Endothelial cell of umbilical vein (primary cell): ENCODE data around the gene SELENOF. TPM values are rescaled to one million over a fixed set of nuclear protein-coding genes. Genes with fewer than 3 reads are reported as not detected.

ENCODE experiments used
- BruUV-seq: library from RNA; stranded (reverse); fragments of 400-500 nt; replicated peaks from 2 replicates; lab custom pipeline; 2021; lab: Mats Ljungman, UMichigan
- CTCF ChIA-PET: fragments of 300-600, 350-600 bp; sonication (Branson Sonifier 250); formaldehyde crosslinking; loops from one replicate; lab custom pipeline; 2021; ENCODE audit warnings: antibody characterized with exemption, inconsistent platforms; lab: Charles Lee
- POLR2A ChIA-PET: fragments of 300-600, 350-600 bp; sonication (Branson Sonifier 250); formaldehyde crosslinking; loops from one replicate; lab custom pipeline; 2021; ENCODE audit warnings: antibody characterized with exemption, inconsistent platforms; lab: Charles Lee
- DNase-seq: peaks from one replicate; pipeline ENCODE4 v3.0.0-alpha.2; 2011; ENCODE audit warnings: low read depth, low spot score
- FAIRE-seq: peaks from 2 replicates; lab custom pipeline; 2011; peaks lifted over from hg19 to GRCh38; lab: Jason Lieb, UNC
- H2AFZ ChIP-seq: 2 replicates; pipeline ENCODE4 v1.6.0; 2012; ENCODE audit warnings: low read depth, low read length, control low read depth, inconsistent platforms
- H3K27ac ChIP-seq: 2 replicates; pipeline ENCODE4 v1.5.1; 2011; ENCODE audit warnings: low read depth, mild to moderate bottlenecking, control low read depth, low read length, moderate library complexity; ENCODE audit not compliant: insufficient read depth
- H3K27me3 ChIP-seq, 2 experiments: 2 replicates each; pipeline versions ENCODE4 v1.6.0 to v1.6.1; 2011; ENCODE audit warnings: low read length in 2 of 2, mixed read lengths in 1 of 2; ENCODE audit not compliant: control insufficient read depth in 2 of 2, insufficient read depth in 2 of 2
- H3K36me3 ChIP-seq, 2 experiments: 2 replicates in 1 of 2; 3 replicates in 1 of 2; pipeline ENCODE4 v1.5.1; 2011; ENCODE audit warnings: low read length in 2 of 2, mild to moderate bottlenecking in 1 of 2, moderate library complexity in 1 of 2; ENCODE audit not compliant: control insufficient read depth in 2 of 2, insufficient read depth in 2 of 2; ENCODE audit errors: extremely low read depth in 1 of 2
- H3K4me1 ChIP-seq: 3 replicates; pipeline ENCODE4 v1.5.1; 2011; ENCODE audit warnings: mild to moderate bottlenecking, low read length; ENCODE audit not compliant: control insufficient read depth, insufficient read depth; ENCODE audit errors: extremely low read depth
- H3K4me2 ChIP-seq: 2 replicates; pipeline ENCODE4 v1.6.1; 2011; ENCODE audit warnings: low read length, control low read depth, mixed read lengths; ENCODE audit not compliant: insufficient read depth
- H3K4me3 ChIP-seq, 3 experiments: fragments of 200-600 bp in 1 of 3; sonication (generic), shearing (Covaris generic) in 1 of 3; replicated peaks in 1 of 3; 2 replicates each; pipeline ENCODE4 v1.5.1; 2011 to 2016; ENCODE audit warnings: control low read depth in 3 of 3, low read length in 3 of 3, mild to moderate bottlenecking in 2 of 3, inconsistent platforms in 1 of 3, low read depth in 1 of 3, moderate library complexity in 1 of 3; ENCODE audit not compliant: insufficient read depth in 1 of 3
- H3K79me2 ChIP-seq: 2 replicates; pipeline ENCODE4 v1.6.0; 2012; ENCODE audit warnings: low read length, inconsistent platforms; ENCODE audit not compliant: control insufficient read depth, insufficient read depth
- H3K9ac ChIP-seq: replicated peaks from 2 replicates; pipeline ENCODE3; 2011; ENCODE audit warnings: low read length, control low read depth; ENCODE audit not compliant: insufficient read depth; ENCODE audit errors: extremely low read depth
- H3K9me1 ChIP-seq: replicated peaks from 3 replicates; pipeline ENCODE4 v1.6.0; 2011; ENCODE audit warnings: mild to moderate bottlenecking, low read length; ENCODE audit not compliant: control insufficient read depth, insufficient read depth; ENCODE audit errors: extremely low read depth
- H3K9me3 ChIP-seq: replicated peaks from 2 replicates; pipeline ENCODE4 v1.5.1; 2012; ENCODE audit warnings: low read length, inconsistent platforms; ENCODE audit not compliant: control insufficient read depth, insufficient read depth
- H4K20me1 ChIP-seq: replicated peaks from 2 replicates; pipeline ENCODE3; 2011; ENCODE audit warnings: mild to moderate bottlenecking, low read length; ENCODE audit not compliant: control insufficient read depth, insufficient read depth; ENCODE audit errors: extremely low read depth
- EZH2 ChIP-seq: IDR thresholded peaks from 2 replicates; pipeline ENCODE4 v1.6.1; 2012; ENCODE audit warnings: borderline replicate concordance, low read depth, mild to moderate bottlenecking, moderate library complexity, low read length, inconsistent platforms; ENCODE audit not compliant: severe bottlenecking
- FOS ChIP-seq: IDR thresholded peaks from 2 replicates; pipeline ENCODE4 v1.6.1; 2011; ENCODE audit warnings: mild to moderate bottlenecking, low read length, moderate library complexity, borderline replicate concordance; ENCODE audit not compliant: insufficient read depth
- GATA2 ChIP-seq: IDR thresholded peaks from 2 replicates; pipeline ENCODE4 v1.7.0; 2011; ENCODE audit warnings: low read depth, mild to moderate bottlenecking, moderate library complexity, mixed read lengths, low read length; ENCODE audit not compliant: insufficient read length, insufficient read depth
- JUN ChIP-seq: IDR thresholded peaks from 2 replicates; pipeline ENCODE4 v1.6.1; 2011; ENCODE audit warnings: borderline replicate concordance, low read depth; ENCODE audit not compliant: insufficient read length, insufficient read depth
- MYC ChIP-seq: IDR thresholded peaks from one replicate; pipeline ENCODE4 v1.6.1; 2011; ENCODE audit warnings: mild to moderate bottlenecking, low read depth, low read length
- POLR2A ChIP-seq: IDR thresholded peaks from 2 replicates; pipeline ENCODE4 v1.6.1; 2012; ENCODE audit warnings: low read depth, mild to moderate bottlenecking, control low read depth, low read length
- POLR2AphosphoS5 ChIP-seq: IDR thresholded peaks from 2 replicates; pipeline ENCODE4 v1.6.1; 2012; ENCODE audit warnings: low read depth, mild to moderate bottlenecking, control low read depth, low read length, moderate library complexity; ENCODE audit not compliant: insufficient read depth
- dilution Hi-C: fragments of 300-500 bp; cut with MboI; formaldehyde crosslinking; loops from one replicate; pipeline ENCODE4 v1.15.0; 2019; ENCODE audit warnings: low sequenced_read_pairs; ENCODE audit not compliant: extremely low pct_ligation_motif_present
- intact Hi-C: fragments of 100-400 bp; cut with micrococcal nuclease; formaldehyde crosslinking; loops from one replicate; pipeline ENCODE4 v1.10.0; 2022
- polyA plus RNA-seq, 4 experiments: library from polyadenylated mRNA; depleted of rRNA in 3 of 4; stranded (reverse) in 3 of 4; unstranded in 1 of 4; fragments of >200 nt; gene quantifications; 2 replicates each; pipeline versions ENCODE4 v1.2.1 to v1.2.3, GENCODE V29; 2011 to 2012; ENCODE audit warnings: missing spikeins in 1 of 4
- total RNA-seq: library from RNA; stranded (reverse); gene quantifications from 2 replicates; pipeline ENCODE4 v1.2.3, GENCODE V29; 2021
- TF ChIP-seq, protein P1 (sequence below): IDR thresholded peaks from 2 replicates; pipeline ENCODE4 v1.6.1; 2011; ENCODE audit not compliant: insufficient read depth, insufficient read length
- TF ChIP-seq, protein P2 (sequence below), 2 donors: IDR thresholded peaks; 1 replicate in 1 of 2; 2 replicates in 1 of 2; pipeline ENCODE4 v1.5.1; 2011; ENCODE audit warnings: low read length in 2 of 2, mild to moderate bottlenecking in 2 of 2, moderate library complexity in 2 of 2, control low read depth in 1 of 2, inconsistent platforms in 1 of 2, low read depth in 1 of 2; ENCODE audit not compliant: insufficient read depth in 1 of 2; ENCODE audit errors: extremely low read depth in 1 of 2

The SELENOF gene
- total and polyA plus RNA-seq, 2 donors (not counting 3 experiments of a cell fraction or from before 2014, with no cell fraction given): 102 to 202 TPM

DNA sequence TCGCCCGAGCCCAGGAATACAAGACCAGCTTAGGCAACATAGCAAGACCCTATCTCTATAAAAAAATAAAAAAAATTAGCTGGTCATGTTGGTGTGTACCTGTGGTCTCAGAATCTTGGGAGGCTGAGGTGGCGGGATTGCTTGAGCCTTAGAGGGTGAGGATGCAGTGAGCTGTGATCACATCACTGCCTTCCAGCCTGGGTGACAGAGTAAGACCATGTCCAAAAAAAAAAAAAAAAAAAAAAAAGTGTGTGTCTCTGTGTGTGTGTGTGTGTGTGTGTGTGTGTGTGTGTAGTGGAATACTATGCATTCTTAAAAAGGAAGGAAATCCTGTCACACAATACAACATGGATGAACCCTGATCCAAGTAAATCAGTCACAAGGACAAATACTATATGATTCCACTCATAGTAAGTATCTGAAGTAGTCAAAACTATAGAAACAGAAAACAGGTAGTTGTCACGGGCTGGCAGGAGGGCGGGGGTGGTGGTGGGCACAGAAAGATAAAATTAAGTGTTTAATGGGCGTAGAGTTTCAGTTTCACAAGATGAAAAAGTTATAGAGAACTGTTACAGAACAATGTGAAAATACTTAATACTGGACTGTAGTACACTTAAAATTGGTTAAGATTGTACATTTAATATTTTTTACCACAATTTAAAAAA lies 47.8 kb downstream of the SELENOF start:
- TF ChIP-seq, protein P1, sequence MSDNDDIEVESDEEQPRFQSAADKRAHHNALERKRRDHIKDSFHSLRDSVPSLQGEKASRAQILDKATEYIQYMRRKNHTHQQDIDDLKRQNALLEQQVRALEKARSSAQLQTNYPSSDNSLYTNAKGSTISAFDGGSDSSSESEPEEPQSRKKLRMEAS: no peak
- TF ChIP-seq EZH2 (no peak), MYC (no peak), POLR2A (no peak), GATA2 (no peak), POLR2AphosphoS5 (no peak), FOS (no peak), JUN (no peak)
- TF ChIP-seq, protein P2, sequence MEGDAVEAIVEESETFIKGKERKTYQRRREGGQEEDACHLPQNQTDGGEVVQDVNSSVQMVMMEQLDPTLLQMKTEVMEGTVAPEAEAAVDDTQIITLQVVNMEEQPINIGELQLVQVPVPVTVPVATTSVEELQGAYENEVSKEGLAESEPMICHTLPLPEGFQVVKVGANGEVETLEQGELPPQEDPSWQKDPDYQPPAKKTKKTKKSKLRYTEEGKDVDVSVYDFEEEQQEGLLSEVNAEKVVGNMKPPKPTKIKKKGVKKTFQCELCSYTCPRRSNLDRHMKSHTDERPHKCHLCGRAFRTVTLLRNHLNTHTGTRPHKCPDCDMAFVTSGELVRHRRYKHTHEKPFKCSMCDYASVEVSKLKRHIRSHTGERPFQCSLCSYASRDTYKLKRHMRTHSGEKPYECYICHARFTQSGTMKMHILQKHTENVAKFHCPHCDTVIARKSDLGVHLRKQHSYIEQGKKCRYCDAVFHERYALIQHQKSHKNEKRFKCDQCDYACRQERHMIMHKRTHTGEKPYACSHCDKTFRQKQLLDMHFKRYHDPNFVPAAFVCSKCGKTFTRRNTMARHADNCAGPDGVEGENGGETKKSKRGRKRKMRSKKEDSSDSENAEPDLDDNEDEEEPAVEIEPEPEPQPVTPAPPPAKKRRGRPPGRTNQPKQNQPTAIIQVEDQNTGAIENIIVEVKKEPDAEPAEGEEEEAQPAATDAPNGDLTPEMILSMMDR (IDR thresholded peaks at IDR 0.05; ENCODE audit: extremely low read depth in 1 of 2, insufficient read depth in 1 of 2, low read depth in 1 of 2, low read length in 2 of 2): no peak
- Histone ChIP-seq H3K36me3 (peaks cover 0 to 4% of the 10 kb centered on the region in 2 experiments), H3K27me3 (no peaks in the 10 kb centered on the region), H3K27ac (no peak overlapping the region), H3K79me2 (peaks cover 6% of the 10 kb centered on the region), H3K9me1 (no peaks in the 10 kb centered on the region), H3K4me1 (peaks cover 10% of the 10 kb centered on the region), H4K20me1 (no peaks in the 10 kb centered on the region), H3K4me2 (no peak overlapping the region), H2AFZ (no peak overlapping the region), H3K9ac (no peak overlapping the region), H3K4me3 (no peak overlapping the region), H3K9me3 (no peaks in the 10 kb centered on the region)
- DNase-seq: no peak
- dilution Hi-C loops: no loop called here
- no TSS peak for BruUV-seq
- ChIA-PET POLR2A (no interaction called here), CTCF (interaction anchor here (1.0 kb wide), 1 partner anchor 13 kb away, joined by 4 read pairs; no protein-coding TSS in a partner anchor)
- FAIRE-seq: no peak
- intact Hi-C loops: no loop called here
